Activated CD4-positive, alpha-beta T cell treated with anti-CD3 and anti-CD28 coated beads for 24 hours (primary cell): ENCODE measurements around the gene AGAP1.
"Not testable (repeated sequence)": the region's sequence is repeated elsewhere in the genome, so short reads cannot be mapped to it uniquely, and the experiment has no call there.

Source experiments
- DNase-seq, 2 donors: peaks; one replicate each; pipeline ENCODE4 v3.0.0-alpha.2; 2020; ENCODE audit warnings: low read depth in 2 of 2

AGAP1 gene

GRCh38 chr2:235937526-235937925, 443.7 kb downstream of the AGAP1 start:
- no peak for DNase-seq

DNA sequence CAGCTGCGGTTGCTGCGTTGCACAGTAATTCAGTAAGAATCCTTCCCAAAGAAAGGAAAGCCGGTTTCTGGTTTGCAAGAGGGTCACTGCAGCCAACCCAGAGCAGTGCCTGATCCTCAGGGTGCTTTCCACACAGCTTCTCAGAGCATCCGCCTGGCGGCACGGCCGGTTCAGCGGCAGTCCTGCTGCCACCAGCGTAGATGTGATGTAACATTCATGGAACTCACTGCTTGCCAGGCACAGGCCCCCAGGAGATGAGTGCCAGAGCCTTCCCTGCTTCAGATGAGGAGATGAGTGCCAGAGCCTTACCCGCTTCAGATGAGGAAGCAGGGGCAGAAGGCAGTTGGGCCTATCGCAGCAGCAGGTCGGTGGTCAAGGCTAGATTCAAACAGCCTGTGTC, 444.1 kb downstream of the AGAP1 start:
- DNase-seq = no peak

DNA sequence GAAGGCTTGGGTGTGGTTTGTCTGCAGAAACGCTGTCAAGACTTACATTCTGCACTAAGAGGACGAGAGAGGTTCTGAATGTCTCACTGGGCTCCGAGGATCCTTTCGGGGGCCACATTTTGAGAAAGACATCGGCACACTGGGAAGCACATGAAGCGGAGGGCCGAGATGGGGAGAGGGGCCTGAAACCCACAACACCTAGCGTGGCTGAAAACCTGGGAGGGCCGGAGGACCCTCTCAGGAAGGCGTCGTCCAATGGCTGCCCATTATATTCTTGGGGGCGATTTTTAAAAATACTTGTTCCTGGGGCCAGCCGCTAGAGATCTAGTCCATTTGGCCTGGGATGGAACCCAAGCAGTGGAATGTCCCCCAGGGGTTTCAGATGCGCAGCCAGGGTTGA, 444.8 kb downstream of the AGAP1 start:
- DNase-seq = no peak

DNA sequence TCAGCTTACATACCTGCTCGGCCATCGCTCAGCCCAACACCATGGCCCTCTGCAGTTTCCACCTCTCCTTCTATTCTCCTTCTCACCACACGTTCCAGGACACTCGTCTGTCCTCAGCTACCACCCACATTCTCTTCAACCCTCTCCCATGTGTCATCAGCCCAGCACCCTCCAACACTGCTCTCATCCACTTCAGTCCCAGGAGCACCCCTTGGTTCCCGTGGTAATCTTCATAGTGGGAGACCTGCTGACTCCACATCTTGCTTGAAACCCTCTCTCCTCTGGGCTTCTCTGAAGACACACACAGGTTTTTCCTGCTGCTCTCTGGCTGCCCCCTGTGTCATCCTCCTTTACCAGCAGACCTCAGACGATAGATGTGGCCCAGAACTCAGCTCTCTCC, 445.6 kb downstream of the AGAP1 start:
- DNase-seq = no peak

DNA sequence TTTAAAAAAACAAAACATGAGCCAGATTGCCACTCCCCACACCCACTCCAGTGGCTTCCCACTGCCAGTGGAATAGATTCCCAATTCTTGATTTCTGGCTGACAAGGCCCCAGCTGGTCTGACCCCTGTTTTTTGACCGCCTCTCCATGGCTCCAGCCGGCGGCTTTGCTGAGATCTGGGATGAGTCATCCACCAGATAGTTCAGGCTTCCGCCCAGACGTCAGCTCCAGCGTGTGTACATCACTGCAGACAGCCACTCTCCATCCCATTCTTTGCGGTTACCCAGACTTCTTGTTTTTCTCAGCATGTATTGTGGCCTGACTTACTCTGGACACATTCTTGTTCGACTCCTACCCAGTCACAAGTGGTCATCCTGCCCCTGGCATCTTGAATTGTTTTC, 446.5 kb downstream of the AGAP1 start:
- DNase-seq = no peak

DNA sequence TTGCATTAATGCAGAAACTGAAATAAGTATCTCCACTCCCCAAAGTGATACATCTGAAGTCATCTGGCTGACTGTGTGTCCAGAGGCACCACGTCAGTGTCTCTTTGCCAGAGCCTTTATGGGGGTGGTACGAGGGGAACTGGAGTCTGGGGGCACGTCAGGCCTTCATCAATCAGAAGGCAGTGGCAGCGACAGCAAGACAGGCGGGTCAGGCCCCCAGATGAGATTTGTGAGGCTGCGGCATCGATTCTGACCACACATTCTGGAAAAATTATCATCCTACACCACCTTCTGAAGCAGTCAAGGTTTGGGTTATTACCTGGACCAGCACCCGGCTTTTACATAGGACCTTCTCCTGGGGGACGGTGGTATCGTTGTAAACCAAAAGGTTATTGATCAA, 450.7 kb downstream of the AGAP1 start:
- no peak for DNase-seq

DNA sequence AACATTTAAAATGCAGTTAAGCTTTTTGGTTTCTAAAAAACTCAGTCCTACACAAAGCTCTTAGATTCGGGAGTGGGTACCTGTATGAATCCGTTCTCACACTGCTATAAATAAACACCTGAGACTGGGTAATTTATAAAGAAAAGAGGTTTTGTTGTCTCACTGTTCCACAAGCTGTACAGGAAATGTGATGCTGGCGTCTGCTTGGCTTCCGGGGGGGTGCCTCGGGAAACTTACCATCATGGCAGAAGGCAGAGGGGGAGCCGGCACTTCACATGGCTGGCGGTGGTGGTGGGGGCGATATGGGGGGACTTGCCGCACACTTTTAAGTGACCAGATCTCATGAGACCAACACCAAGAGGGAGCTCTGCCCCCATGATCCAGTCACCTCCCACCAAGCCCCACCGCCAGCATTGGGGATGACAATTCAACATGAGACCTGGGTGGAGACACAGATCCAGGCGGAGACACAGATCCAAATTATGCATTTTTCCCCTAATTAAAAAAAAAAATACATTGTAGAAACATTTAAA, 451.8 kb downstream of the AGAP1 start:
- DNase-seq = no peak

- no peak for DNase-seq
These were observed 452.7 kb downstream of the AGAP1 start for GRCh38 chr2:235946590-235946989.

DNA sequence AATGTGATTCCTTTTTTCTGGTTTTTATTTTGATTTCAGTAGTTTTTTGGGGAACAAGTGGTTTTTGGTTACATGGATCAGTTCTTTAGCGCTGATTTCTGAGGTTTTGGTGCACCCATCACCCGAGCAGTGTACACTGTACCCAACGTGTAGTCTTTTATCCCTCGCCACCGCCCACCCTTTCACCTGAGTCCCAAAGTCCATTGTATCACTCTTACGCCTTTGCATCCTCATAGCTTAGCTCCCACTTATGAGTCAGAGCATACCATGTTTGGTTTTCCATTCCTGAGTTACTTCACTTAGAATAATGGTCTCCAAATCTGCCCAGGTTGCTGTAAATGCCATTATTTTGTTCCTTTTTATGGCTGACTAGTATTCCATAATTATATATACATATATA, 453.2 kb downstream of the AGAP1 start:
- DNase-seq = not testable (repeated sequence)

DNA sequence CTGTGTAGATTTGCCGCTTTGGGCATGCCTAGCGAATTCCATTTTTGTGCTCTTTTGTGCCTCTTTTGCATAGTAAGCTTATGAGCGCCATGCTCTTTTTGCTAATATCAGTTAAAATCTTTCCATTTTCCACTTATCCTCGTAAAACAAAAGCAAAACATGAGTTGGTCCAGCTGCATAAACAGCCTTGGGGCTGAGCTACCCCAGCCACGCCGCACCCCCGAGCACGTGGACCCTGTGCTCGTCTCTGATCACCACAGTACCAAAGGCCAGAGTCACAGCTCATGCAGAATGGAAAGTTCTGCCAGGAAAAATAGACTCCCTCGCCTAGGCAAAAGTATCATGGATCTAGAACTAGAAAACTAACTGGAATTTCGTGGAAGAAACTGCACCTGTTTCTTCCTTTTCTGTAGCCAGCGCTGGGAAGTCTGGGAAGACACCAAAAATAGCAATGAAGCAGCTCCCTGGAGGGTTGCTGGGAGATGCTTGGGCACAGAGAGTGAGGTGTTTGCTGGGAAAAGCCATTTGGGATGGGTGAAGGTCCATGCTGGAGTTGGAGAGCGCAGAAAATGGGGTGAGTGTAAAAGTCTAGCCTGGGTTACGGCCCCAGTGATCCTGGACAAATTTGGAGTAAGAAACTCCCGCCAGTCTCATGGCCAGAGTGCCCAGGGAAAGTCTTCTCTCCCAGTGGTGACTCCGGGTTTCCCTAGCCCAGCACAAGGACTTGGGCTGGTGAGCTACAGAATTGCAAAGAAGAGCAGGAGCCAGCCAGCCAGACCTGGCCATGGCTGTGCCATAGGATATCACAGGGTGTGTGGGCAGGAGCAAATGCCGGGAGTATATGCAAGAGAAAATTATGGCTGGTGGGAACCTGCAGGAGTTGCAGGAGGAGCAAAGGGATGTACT, 456.0 kb downstream of the AGAP1 start:
- no peak for DNase-seq

- no peak for DNase-seq
These were observed 456.6 kb downstream of the AGAP1 start for GRCh38 chr2:235950473-235950809.

DNA sequence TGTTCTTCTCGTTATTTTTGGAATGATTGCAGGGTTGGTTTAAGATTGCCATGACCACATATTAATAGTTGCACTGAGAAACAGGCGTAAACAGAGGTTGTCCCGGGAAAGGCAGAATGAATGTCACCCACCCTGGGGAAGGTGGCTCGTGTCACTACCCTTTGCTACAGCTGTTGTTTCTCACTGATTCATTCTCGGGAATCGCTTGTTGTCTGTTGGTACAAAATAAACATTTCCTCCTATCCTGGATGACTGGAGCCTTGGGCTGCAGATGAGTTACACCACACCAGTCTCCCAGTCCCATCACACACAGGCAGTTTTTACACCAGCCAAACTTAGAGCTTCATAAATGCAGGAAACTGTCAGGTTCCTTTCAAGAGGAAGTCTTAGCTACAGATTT, 457.6 kb downstream of the AGAP1 start:
- no peak for DNase-seq

GRCh38 chr2:235951982-235952381, 458.1 kb downstream of the AGAP1 start:
- peak in 1 of 2 donors; percentile 1 for DNase-seq

GRCh38 chr2:235952714-235953113, 458.9 kb downstream of the AGAP1 start:
- no peak for DNase-seq

- DNase-seq = no peak
These were observed 460.4 kb downstream of the AGAP1 start for GRCh38 chr2:235954281-235954680.

GRCh38 chr2:235954888-235955480, 461.1 kb downstream of the AGAP1 start:
- no peak for DNase-seq

DNA sequence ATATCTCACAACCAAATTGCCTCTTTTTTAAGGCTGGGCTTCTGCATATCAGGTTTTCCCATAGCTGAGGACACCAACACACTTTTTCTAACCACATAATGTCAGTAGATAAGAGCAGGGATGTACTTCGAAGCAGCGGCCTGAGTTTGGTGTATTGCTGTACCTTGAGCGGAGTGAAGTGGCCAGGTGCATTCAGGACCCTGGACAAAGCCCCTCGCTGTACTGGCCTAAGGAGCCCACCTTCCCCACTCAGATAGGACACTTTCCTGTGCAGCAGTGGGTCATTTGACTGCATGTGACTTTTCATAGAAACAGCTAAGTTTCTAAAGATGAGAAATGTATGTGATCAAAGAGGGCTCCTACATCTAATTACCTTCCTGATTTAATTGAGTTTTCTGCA, 461.8 kb downstream of the AGAP1 start:
- DNase-seq = no peak

DNA sequence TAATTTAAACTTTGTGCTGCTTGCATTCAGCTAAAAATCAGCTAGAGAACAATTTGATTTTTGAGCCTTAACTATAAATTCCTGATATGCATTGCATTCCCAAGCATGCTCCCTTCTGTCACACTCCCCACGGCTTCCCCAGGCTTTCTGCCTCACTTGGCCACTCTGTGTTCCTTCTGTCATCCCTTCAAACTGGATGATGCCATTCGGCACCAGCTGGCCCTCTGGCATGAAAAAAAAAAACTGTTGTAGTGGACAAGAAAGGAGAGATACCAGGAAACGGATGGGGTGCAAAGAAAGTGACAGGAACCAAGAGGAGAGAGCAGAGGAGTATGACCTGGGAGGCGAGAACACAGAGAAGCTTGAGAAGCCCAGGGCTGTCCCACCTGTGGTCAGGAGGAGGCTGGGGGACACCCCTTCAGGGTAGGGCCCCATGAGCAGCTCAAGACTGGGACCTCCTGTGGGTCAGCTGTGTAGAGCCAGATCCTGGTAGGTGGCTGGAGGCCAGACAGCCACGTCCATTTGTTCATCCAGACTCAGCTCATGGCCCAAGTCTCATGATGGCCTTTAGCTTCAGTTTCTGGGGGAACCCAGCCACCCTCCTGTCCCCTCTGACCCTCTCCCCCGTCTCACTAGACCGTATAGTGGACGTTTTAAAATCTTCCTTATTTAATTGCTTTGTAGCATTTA, 462.6 kb downstream of the AGAP1 start:
- DNase-seq = no peak

- DNase-seq = no peak
These were observed 463.4 kb downstream of the AGAP1 start for GRCh38 chr2:235957251-235957650.

- DNase-seq = no peak
These were observed 464.5 kb downstream of the AGAP1 start for GRCh38 chr2:235958221-235958930.

GRCh38 chr2:235958931-235959410, 465.1 kb downstream of the AGAP1 start:
- DNase-seq = no peak
